Smooth muscle cell (in vitro differentiated cells): ENCODE results near the gene FXN. TPM values are rescaled to one million over a fixed set of nuclear protein-coding genes. Genes with fewer than 3 reads are reported as not detected.

Source experiments
- DNase-seq: peaks from one replicate; lab custom pipeline; 2025; ENCODE audit not compliant: unreplicated experiment; lab: John Stamatoyannopoulos, UW
- H2AFZ ChIP-seq: fragments of 200-600 bp; sonication (generic); 2 replicates; pipeline ENCODE4 v1.6.0; 2016; ENCODE audit warnings: antibody characterized with exemption, low read depth, mild to moderate bottlenecking
- H3F3A ChIP-seq: fragments of 200-600 bp; sonication (generic); 2 replicates; pipeline ENCODE4 v1.6.0; 2017; ENCODE audit warnings: antibody characterized with exemption, low read depth
- H3K27ac ChIP-seq: fragments of 200-600 bp; sonication (generic); 2 replicates; pipeline ENCODE4 v1.5.1; 2016; ENCODE audit warnings: low read depth, mild to moderate bottlenecking
- H3K27me3 ChIP-seq: fragments of 200-600 bp; sonication (generic); 2 replicates; pipeline ENCODE4 v1.6.1; 2016; ENCODE audit warnings: low read depth, mild to moderate bottlenecking
- H3K36me3 ChIP-seq: fragments of 200-600 bp; sonication (generic); 2 replicates; pipeline ENCODE4 v1.5.1; 2016; ENCODE audit warnings: low read depth
- H3K4me1 ChIP-seq: fragments of 200-600 bp; sonication (generic); 2 replicates; pipeline ENCODE4 v1.5.1; 2016; ENCODE audit warnings: low read depth
- H3K4me2 ChIP-seq: fragments of 200-600 bp; sonication (generic); 2 replicates; pipeline ENCODE4 v1.6.0; 2016; ENCODE audit warnings: mild to moderate bottlenecking
- H3K4me3 ChIP-seq: fragments of 200-600 bp; sonication (generic); 2 replicates; pipeline ENCODE4 v1.5.1; 2016; ENCODE audit warnings: mild to moderate bottlenecking
- H3K79me2 ChIP-seq: fragments of 200-600 bp; sonication (generic); 2 replicates; pipeline ENCODE4 v1.6.0; 2016; ENCODE audit warnings: low read depth, mild to moderate bottlenecking
- H3K9ac ChIP-seq: fragments of 200-600 bp; sonication (generic); 2 replicates; pipeline ENCODE4 v1.6.0; 2016; ENCODE audit warnings: low read depth
- H3K9me3 ChIP-seq: fragments of 200-600 bp; sonication (generic); replicated peaks from 2 replicates; pipeline ENCODE4 v1.5.1; 2016; ENCODE audit warnings: low read depth
- H4K20me1 ChIP-seq: fragments of 200-600 bp; sonication (generic); 2 replicates; pipeline ENCODE4 v1.6.0; 2016; ENCODE audit warnings: low read depth
- CTCF ChIP-seq: fragments of 200-600 bp; sonication (generic); IDR thresholded peaks from 2 replicates; pipeline ENCODE4 v1.5.1; 2017; ENCODE audit warnings: borderline replicate concordance, mild to moderate bottlenecking, antibody characterized with exemption; ENCODE audit not compliant: insufficient read depth, poor library complexity, severe bottlenecking
- WGBS: methylation state at CpG from one replicate; pipeline ENCODE4 v1.1.7; 2016; ENCODE audit warnings: low lambda C conversion rate; 5-methylcytosine and 5-hydroxymethylcytosine counted together
- polyA plus RNA-seq: library from polyadenylated mRNA; unstranded; fragments of >200 nt; fragmentation: Nextera tagmentation; extraction: Ambion mirVana; gene quantifications from 2 replicates; pipeline ENCODE4 v1.2.1, GENCODE V29; 2016
- total RNA-seq: library from RNA; depleted of rRNA; stranded (reverse); fragments of >200 nt; gene quantifications from 2 replicates; pipeline ENCODE4 v1.2.3, GENCODE V29; 2014

Gene FXN
- total and polyA plus RNA-seq, 2 experiments from 2014 or later: 15.2 to 16.0 TPM

GRCh38 chr9:69083321-69083720 is 47.8 kb downstream of the FXN start:
- Histone ChIP-seq H3K4me1 (no peaks in the 10 kb centered on the region), H3F3A (no peaks in the 10 kb centered on the region), H2AFZ (no peak overlapping the region), H3K79me2 (no peaks in the 10 kb centered on the region), H3K27ac (no peak overlapping the region), H3K4me2 (no peak overlapping the region), H3K4me3 (no peak overlapping the region), H3K9ac (no peak overlapping the region), H3K36me3 (no peaks in the 10 kb centered on the region), H4K20me1 (no peaks in the 10 kb centered on the region), H3K27me3 (no peaks in the 10 kb centered on the region), H3K9me3 (no peaks in the 10 kb centered on the region)
- 90% methylated on average over 3 of the region's 3 CpGs for WGBS
- no peak for TF ChIP-seq CTCF
- no peak for DNase-seq

GRCh38 chr9:69085569-69086283 is 50.2 kb downstream of the FXN start:
- Histone ChIP-seq H4K20me1 (no peaks in the 10 kb centered on the region), H2AFZ (no peak overlapping the region), H3K4me2 (no peak overlapping the region), H3K4me1 (peaks cover 16% of the 10 kb centered on the region), H3K79me2 (no peaks in the 10 kb centered on the region), H3K27me3 (no peaks in the 10 kb centered on the region), H3K27ac (no peak overlapping the region), H3F3A (no peaks in the 10 kb centered on the region), H3K36me3 (no peaks in the 10 kb centered on the region), H3K9ac (no peak overlapping the region), H3K9me3 (no peaks in the 10 kb centered on the region), H3K4me3 (no peak overlapping the region)
- no peak for TF ChIP-seq CTCF
- DNase-seq: no peak
- 81% methylated on average over 5 of the region's 5 CpGs for WGBS

- no peaks in the 10 kb centered on the region for H4K20me1 ChIP-seq
- H3K9me3 ChIP-seq: no peaks in the 10 kb centered on the region
- TF ChIP-seq CTCF: no peak
- DNase-seq: no peak
- H3K4me2 ChIP-seq: no peak overlapping the region
- H3K4me3 ChIP-seq: no peak overlapping the region
- H2AFZ ChIP-seq: no peak overlapping the region
- no peaks in the 10 kb centered on the region for H3K27me3 ChIP-seq
- peaks cover 17% of the 10 kb centered on the region for H3K4me1 ChIP-seq
- no peak overlapping the region for H3K27ac ChIP-seq
- no peaks in the 10 kb centered on the region for H3K79me2 ChIP-seq
- no peaks in the 10 kb centered on the region for H3K36me3 ChIP-seq
- H3K9ac ChIP-seq: no peak overlapping the region
- 85% methylated on average over 2 of the region's 2 CpGs for WGBS
- H3F3A ChIP-seq: no peaks in the 10 kb centered on the region
These were observed 50.8 kb downstream of the FXN start for GRCh38 chr9:69086312-69086711.

GRCh38 chr9:69086769-69087168 is 51.2 kb downstream of the FXN start:
- DNase-seq: no peak

More at GRCh38 chr9:69086769-69087168, 51.2 kb downstream of the FXN start:
- Histone ChIP-seq H3K27me3 (no peaks in the 10 kb centered on the region), H2AFZ (no peak overlapping the region), H3K9ac (no peak overlapping the region), H3K36me3 (no peaks in the 10 kb centered on the region), H3F3A (no peaks in the 10 kb centered on the region), H3K4me2 (no peak overlapping the region), H3K4me3 (no peak overlapping the region), H3K9me3 (no peaks in the 10 kb centered on the region), H4K20me1 (no peaks in the 10 kb centered on the region), H3K79me2 (no peaks in the 10 kb centered on the region), H3K27ac (no peak overlapping the region), H3K4me1 (peaks cover 17% of the 10 kb centered on the region)
- 91% methylated on average over 2 of the region's 2 CpGs for WGBS
- TF ChIP-seq CTCF: no peak
